BLaER1 treated with 17β-estradiol and CSF1 and Interleukin-3, amounts not matched to agents 10 nM and 100 nM (cell line): Measurements from ENCODE around the gene IGFN1.
A peak's percentile ranks its signal among the peaks of the same experiment; 100 is the strongest.
"Not testable (repeated sequence)": the region's sequence is repeated elsewhere in the genome, so short reads cannot be mapped to it uniquely, and the experiment has no call there.

Source experiments
- H3K27ac ChIP-seq, 11 experiments: shearing (Covaris generic); formaldehyde crosslinking; 2 replicates each; pipeline ENCODE4 v1.8.1; 2022
- H3K27me3 ChIP-seq, 11 experiments: shearing (Covaris generic); formaldehyde crosslinking; 2 replicates each; pipeline ENCODE4 v1.8.1; 2022
- H3K36me3 ChIP-seq, 11 experiments: shearing (Covaris generic); formaldehyde crosslinking; 2 replicates each; pipeline ENCODE4 v1.8.1; 2022
- H3K4me1 ChIP-seq, 10 experiments: shearing (Covaris generic); formaldehyde crosslinking; 2 replicates each; pipeline ENCODE4 v1.8.1; 2022
- H3K4me2 ChIP-seq, 11 experiments: shearing (Covaris generic); formaldehyde crosslinking; 2 replicates each; pipeline ENCODE4 v1.8.1; 2022
- H3K4me3 ChIP-seq, 10 experiments: shearing (Covaris generic); formaldehyde crosslinking; 2 replicates each; pipeline ENCODE4 v1.8.1; 2022
- H3K9ac ChIP-seq, 11 experiments: shearing (Covaris generic); formaldehyde crosslinking; 2 replicates each; pipeline ENCODE4 v1.8.1; 2022
- H3K9me3 ChIP-seq, 11 experiments: shearing (Covaris generic); formaldehyde crosslinking; replicated peaks in 1 of 11; 2 replicates each; pipeline ENCODE4 v1.8.1; 2022
- H4K20me1 ChIP-seq, 11 experiments: shearing (Covaris generic); formaldehyde crosslinking; 2 replicates each; pipeline ENCODE4 v1.8.1; 2022
- Cebpa-rat ChIP-seq, 11 experiments: shearing (Covaris generic); IDR thresholded peaks; 2 replicates each; pipeline ENCODE4 v1.8.1; 2022

The IGFN1 gene

DNA sequence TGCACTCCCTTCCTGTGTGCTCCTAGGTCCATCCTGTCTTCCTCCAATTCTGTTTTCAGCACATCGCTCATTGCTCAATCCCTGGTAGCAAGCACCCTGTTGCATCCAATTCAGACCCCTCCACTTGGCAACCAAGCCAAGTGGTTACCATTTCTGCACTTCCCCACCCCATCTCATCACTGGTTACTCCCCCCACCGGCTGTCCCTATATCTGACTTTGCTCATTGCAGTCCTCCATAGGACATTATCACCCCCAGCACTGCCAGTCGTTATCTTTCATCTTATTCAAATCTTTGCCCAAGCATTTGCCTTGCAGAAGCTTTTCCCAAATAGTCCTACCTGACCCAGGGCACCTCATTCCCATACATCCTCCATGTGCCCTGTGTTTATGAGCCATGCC is 34.3 kb upstream of the IGFN1 start:
- Histone ChIP-seq H3K4me1 (peaks cover 15 to 25% (median 21%) of the 10 kb centered on the region in 10 experiments), H3K27ac (no peak overlapping the region), H3K4me2 (no peak overlapping the region), H3K27me3 (no peaks in the 10 kb centered on the region), H4K20me1 (no peaks in the 10 kb centered on the region; a peak in 1 of 22 replicates), H3K9me3 (peaks cover 0 to 16% (median 9%) of the 10 kb centered on the region in 11 experiments; a peak in 10 of 22 replicates), H3K9ac (no peak overlapping the region), H3K36me3 (peaks cover 7 to 11% (median 9%) of the 10 kb centered on the region in 11 experiments; a peak in 21 of 22 replicates), H3K4me3 (no peak overlapping the region)
- no peak for TF ChIP-seq Cebpa-rat (IDR thresholded peaks at IDR 0.05)

DNA sequence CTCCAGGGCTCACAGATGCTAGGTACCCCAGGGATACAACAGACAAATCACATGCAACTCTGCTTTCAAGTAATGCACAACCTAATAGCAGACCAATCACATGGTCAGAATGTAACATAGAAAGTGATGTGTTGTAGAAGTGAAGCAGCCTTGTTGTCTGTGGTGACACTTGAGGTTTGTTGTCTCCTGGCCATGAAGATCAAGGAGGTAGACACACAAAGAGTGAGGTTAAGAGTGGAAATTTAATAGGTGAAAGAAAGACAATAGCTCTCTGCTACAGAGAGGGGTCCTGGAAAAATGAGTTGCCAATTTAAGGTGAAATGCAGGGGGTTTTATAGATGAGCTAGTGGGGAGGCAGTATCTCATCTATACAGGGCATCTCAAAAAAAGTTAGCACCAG is 33.8 kb upstream of the IGFN1 start:
- H3K4me1 ChIP-seq: peaks cover 15 to 25% (median 21%) of the 10 kb centered on the region in 10 experiments
- H3K4me2 ChIP-seq: no peak overlapping the region
- peaks cover 3 to 6% (median 4%) of the 10 kb centered on the region in 11 experiments; a peak in 16 of 22 replicates for H3K36me3 ChIP-seq
- peaks cover 0 to 16% (median 9%) of the 10 kb centered on the region in 11 experiments; a peak in 10 of 22 replicates for H3K9me3 ChIP-seq
- TF ChIP-seq Cebpa-rat (IDR thresholded peaks at IDR 0.05): no peak
- no peak overlapping the region for H3K9ac ChIP-seq
- no peaks in the 10 kb centered on the region for H3K27me3 ChIP-seq
- no peak overlapping the region for H3K4me3 ChIP-seq
- H4K20me1 ChIP-seq: no peaks in the 10 kb centered on the region; a peak in 1 of 22 replicates
- no peak overlapping the region for H3K27ac ChIP-seq

DNA sequence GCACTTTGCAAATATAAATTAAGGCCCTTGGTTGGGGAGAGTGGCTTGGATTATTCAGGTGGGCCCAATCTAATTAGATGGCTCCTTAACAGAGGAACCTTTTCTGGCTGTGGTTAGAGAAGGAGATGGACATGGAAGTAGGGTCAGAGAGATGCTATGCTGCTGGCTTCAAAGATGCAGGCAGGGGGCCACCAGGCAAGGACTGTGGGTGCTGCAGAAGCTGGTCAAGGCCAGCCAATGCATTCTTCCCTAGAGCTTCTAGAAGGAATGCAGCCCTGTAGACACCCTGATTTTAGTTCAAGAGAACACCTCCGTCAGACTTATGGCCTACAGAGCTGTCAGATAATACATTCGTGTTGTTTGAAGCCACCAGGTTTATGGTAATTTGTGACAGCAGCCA is 32.7 kb upstream of the IGFN1 start:
- no peak for TF ChIP-seq Cebpa-rat (IDR thresholded peaks at IDR 0.05)
- Histone ChIP-seq H3K27me3 (no peaks in the 10 kb centered on the region), H3K4me1 (peaks cover 13 to 16% (median 15%) of the 10 kb centered on the region in 10 experiments), H3K4me2 (no peak overlapping the region), H3K9me3 (peaks cover 0 to 16% (median 9%) of the 10 kb centered on the region in 11 experiments; a peak in 10 of 22 replicates), H3K36me3 (no peaks in the 10 kb centered on the region; a peak in 1 of 22 replicates), H3K4me3 (no peak overlapping the region), H3K27ac (no peak overlapping the region), H4K20me1 (no peaks in the 10 kb centered on the region), H3K9ac (no peak overlapping the region)

DNA sequence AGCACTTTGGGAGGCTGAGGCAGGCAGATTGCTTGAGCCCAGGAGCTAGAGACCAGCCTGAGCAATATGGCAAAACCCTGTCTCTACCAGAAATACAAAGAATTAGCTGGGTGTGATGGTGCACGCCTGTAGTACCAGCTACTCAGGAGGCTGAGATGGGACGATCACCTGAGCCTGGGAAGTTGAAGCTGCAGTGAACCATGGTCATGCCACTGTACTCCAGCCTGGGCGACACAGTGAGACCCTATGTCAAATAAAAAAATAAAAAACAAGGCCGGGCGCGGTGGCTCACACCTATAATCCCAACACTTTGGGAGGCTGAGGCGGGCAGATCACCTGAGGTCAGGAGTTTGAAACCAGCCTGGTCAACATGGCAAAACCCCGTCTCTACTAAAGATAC is 27.6 kb upstream of the IGFN1 start:
- H3K9me3 ChIP-seq, H3K27me3 ChIP-seq, H3K36me3 ChIP-seq, H3K4me2 ChIP-seq, H3K9ac ChIP-seq, H4K20me1 ChIP-seq, H3K4me3 ChIP-seq, H3K4me1 ChIP-seq, H3K27ac ChIP-seq: not testable (repeated sequence)

DNA sequence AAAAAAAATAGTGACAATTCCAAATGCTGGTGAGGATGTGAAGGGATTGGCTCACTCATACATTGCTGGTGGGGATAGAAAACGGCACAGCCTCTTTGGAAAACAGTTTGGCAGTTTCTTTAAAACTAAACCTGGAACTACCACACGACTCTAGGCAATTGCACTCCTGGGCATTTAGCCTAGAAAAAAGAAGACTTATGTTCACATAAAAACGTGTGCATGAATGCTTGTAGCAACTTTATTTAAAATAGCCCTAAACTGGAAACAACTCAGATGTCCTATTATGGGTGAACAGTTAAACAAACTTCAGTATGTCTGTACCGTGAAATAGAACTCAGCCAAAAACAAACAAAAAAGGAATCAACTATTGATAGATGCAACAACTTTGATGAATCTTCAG is 26.9 kb upstream of the IGFN1 start:
- H3K27me3 ChIP-seq: peaks cover 0 to under 1% (median 0%) of the 10 kb centered on the region in 11 experiments; a peak in 1 of 22 replicates
- H3K4me1 ChIP-seq: no peaks in the 10 kb centered on the region
- no peak overlapping the region for H3K4me2 ChIP-seq
- H3K4me3 ChIP-seq: no peak overlapping the region
- no peak for TF ChIP-seq Cebpa-rat (IDR thresholded peaks at IDR 0.05)
- no peak overlapping the region for H3K9ac ChIP-seq
- no peaks in the 10 kb centered on the region for H4K20me1 ChIP-seq
- no peaks in the 10 kb centered on the region for H3K9me3 ChIP-seq
- H3K27ac ChIP-seq: no peak overlapping the region
- H3K36me3 ChIP-seq: no peaks in the 10 kb centered on the region

DNA sequence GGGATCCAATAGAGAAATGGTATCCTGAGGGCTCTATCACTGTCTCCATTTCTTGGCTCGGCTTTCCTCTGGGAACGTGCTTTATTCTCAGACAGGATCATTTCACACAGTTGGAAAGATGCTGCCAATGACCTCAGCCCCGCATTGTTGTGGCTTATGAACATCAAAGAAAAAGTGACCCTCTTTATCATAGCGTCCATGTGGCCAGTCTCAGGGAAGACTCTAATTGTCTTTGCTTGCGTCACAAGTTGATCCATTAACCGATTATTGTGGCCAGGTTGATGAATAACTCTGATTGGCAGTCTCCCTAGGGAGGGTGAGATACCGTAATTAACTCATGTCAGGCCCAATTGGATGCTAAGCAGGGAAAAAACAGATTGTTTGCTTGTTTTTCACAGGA is 26.0 kb upstream of the IGFN1 start:
- Histone ChIP-seq H3K9ac (no peak overlapping the region), H3K27ac (no peak overlapping the region), H3K36me3 (no peaks in the 10 kb centered on the region), H3K9me3 (no peaks in the 10 kb centered on the region), H3K4me2 (no peak overlapping the region), H3K27me3 (peaks cover 0 to 10% (median 8%) of the 10 kb centered on the region in 11 experiments; a peak in 20 of 22 replicates), H3K4me3 (no peak overlapping the region), H4K20me1 (no peaks in the 10 kb centered on the region), H3K4me1 (no peaks in the 10 kb centered on the region)
- TF ChIP-seq Cebpa-rat (IDR thresholded peaks at IDR 0.05): no peak

DNA sequence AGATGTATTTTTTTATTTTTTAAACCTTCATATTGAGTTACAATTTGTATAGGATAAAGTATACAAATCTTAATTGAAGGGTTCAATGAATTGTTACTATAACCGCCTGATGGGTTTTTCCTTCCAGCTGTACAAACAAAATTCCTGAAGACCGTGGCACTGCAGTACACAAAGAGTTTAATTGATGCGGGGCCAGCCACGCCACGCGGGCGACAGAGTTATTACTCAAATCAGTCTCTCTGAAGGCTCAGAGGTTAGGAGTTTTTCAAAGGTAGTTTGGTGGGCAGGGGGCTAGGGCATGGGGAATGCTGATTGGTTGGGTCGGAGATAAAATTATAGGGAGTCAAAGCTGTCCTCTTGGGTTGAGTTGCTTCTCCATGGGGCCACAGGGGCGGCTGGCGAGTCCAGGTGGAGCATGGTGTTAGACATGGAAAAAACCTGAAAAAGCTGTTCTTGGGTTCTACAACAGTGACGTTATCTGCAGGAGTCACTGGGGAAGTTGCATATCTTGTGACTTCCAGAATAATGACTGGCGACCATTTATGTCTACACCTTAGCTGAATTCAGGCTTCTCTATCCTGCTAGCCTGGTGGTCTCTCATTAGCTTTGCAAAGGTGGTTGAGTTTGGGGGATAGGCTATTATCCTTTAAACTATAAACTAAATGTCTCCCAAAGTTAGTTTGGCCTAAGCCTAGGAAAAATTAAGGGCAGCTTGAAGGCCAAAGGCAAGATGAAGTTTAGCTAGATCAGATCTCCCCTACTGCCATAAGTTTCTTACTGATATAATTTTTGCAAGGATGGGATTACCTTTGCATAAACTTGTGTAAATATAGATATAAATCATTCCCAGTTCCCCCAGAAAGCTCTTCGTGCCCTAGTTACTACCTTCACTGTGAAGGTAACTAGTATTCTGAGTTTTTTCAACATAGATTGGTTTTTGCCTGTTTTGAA is 23.3 kb upstream of the IGFN1 start:
- H4K20me1 ChIP-seq: no peaks in the 10 kb centered on the region
- H3K9me3 ChIP-seq: peaks cover 0 to 1% (median 0%) of the 10 kb centered on the region in 11 experiments; a peak in 1 of 22 replicates
- peaks cover 0 to 11% (median 8%) of the 10 kb centered on the region in 10 experiments; a peak in 8 of 20 replicates for H3K4me1 ChIP-seq
- H3K4me2 ChIP-seq: no peak overlapping the region
- H3K27ac ChIP-seq: no peak overlapping the region
- H3K36me3 ChIP-seq: no peaks in the 10 kb centered on the region
- TF ChIP-seq Cebpa-rat (IDR thresholded peaks at IDR 0.05): no peak
- no peak overlapping the region for H3K4me3 ChIP-seq
- H3K27me3 ChIP-seq: peaks cover 27 to 37% (median 34%) of the 10 kb centered on the region in 11 experiments
- no peak overlapping the region for H3K9ac ChIP-seq

DNA sequence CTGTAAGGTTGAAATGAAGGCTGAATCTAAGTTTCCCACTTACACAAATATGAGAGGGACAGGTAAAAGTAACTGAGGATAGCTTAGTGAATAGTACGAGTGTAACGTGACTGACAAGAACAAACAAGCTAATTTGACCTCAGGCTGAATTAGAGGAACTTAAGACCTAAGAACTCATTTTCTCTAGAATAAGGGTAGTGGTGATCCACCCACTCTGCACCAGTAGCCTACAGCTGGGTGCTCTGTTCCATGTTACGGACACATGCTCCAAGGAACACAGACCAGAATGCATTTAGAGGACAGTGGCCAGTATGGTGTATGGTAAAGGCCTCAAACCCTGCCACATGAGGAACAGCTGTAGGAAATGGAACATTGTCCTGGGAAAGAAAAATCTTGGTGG is 21.4 kb upstream of the IGFN1 start:
- Histone ChIP-seq H3K27ac (no peak overlapping the region), H3K27me3 (peaks cover 32 to 45% (median 41%) of the 10 kb centered on the region in 11 experiments), H3K36me3 (no peaks in the 10 kb centered on the region), H3K4me1 (peaks cover 0 to 11% (median 8%) of the 10 kb centered on the region in 10 experiments; a peak in 8 of 20 replicates), H3K9me3 (peaks cover 0 to 13% (median 6%) of the 10 kb centered on the region in 11 experiments; a peak in 10 of 22 replicates), H3K9ac (no peak overlapping the region), H3K4me3 (no peak overlapping the region), H3K4me2 (no peak overlapping the region), H4K20me1 (no peaks in the 10 kb centered on the region)
- TF ChIP-seq Cebpa-rat (IDR thresholded peaks at IDR 0.05): no peak

DNA sequence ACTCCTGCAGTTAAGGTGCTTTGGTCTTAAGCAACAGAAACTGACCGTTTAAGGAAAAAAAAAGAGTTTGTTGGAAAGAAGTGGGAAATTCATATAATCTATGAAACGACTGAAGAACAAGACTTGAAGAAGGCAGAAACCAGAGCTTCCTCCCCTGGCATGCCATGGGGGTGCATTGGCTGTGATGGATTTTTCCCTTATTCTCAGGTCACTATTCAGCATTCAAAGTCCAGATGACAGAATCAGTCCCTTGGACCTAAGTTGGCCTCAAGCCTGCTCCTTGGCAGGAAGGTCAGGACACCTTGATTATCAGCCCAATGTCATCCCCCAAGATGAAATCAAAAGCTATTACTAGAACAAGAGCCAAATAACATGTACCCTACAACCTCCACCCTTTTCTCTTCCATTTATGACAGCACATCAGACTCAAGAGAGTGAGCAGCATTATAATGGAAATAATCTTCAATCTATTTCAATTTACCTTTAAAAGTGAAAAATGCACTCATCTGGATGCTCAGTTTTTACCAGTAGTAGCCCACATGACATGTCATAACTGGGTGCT is 20.6 kb upstream of the IGFN1 start:
- Histone ChIP-seq H3K27ac (no peak overlapping the region), H3K9me3 (peaks cover 0 to 13% (median 6%) of the 10 kb centered on the region in 11 experiments; a peak in 10 of 22 replicates), H3K9ac (no peak overlapping the region), H3K4me2 (peak overlapping the region in 3 of 11 experiments; percentile 78 to 93 (median 88); a peak in 4 of 22 replicates), H3K27me3 (peaks cover 32 to 45% (median 41%) of the 10 kb centered on the region in 11 experiments), H4K20me1 (no peaks in the 10 kb centered on the region), H3K36me3 (no peaks in the 10 kb centered on the region), H3K4me3 (no peak overlapping the region), H3K4me1 (peaks cover 0 to 11% (median 8%) of the 10 kb centered on the region in 10 experiments; a peak in 8 of 20 replicates)
- TF ChIP-seq Cebpa-rat (IDR thresholded peaks at IDR 0.05): no peak
